GM21526 (cell line): ENCODE measurements around the gene RPUSD4.
"Not testable (repeated sequence)": the region's sequence is repeated elsewhere in the genome, so short reads cannot be mapped to it uniquely, and the experiment has no call there.

ENCODE experiments used
- ATAC-seq: cut with Tn5 transposase; IDR thresholded peaks from one replicate; pipeline ENCODE4 v1.9.1; 2021; ENCODE audit warnings: moderate library complexity; ENCODE audit not compliant: unreplicated experiment, low FRiP score

RPUSD4 gene

GRCh38 chr11:126211236-126212088 lies at the start of gene RPUSD4, which contains the start of gene FAM118B:
RPUSD4 (minus strand) TSS chr11:126211650; CDS start chr11:126211638, 12 bp downstream.
FAM118B (plus strand) TSS chr11:126211782; CDS start chr11:126235002, 23,220 bp downstream.
- ATAC-seq, result peak; percentile 91

- ATAC-seq, result no peak
These were observed 46.3 kb upstream of the RPUSD4 start for GRCh38 chr11:126257764-126258163.

- no peak for ATAC-seq
These were observed 45.7 kb upstream of the RPUSD4 start for GRCh38 chr11:126257144-126257543.

GRCh38 chr11:126256216-126256615 lies 44.8 kb upstream of the RPUSD4 start:
- no peak for ATAC-seq

GRCh38 chr11:126255507-126255906 lies 44.1 kb upstream of the RPUSD4 start:
- ATAC-seq, result not testable (repeated sequence)

GRCh38 chr11:126254819-126255218 lies 43.4 kb upstream of the RPUSD4 start:
- no peak for ATAC-seq

GRCh38 chr11:126253265-126253664 lies 41.8 kb upstream of the RPUSD4 start:
- ATAC-seq, result no peak

GRCh38 chr11:126246636-126247035 lies 35.2 kb upstream of the RPUSD4 start:
- no peak for ATAC-seq

GRCh38 chr11:126233391-126233790 lies 21.9 kb upstream of the RPUSD4 start:
- no peak for ATAC-seq

- no peak for ATAC-seq
These were observed 21.2 kb upstream of the RPUSD4 start for GRCh38 chr11:126232683-126233082.

- ATAC-seq, result no peak
These were observed 20.4 kb upstream of the RPUSD4 start for GRCh38 chr11:126231725-126232459.

GRCh38 chr11:126229858-126230540 lies 18.5 kb upstream of the RPUSD4 start:
- no peak for ATAC-seq

- ATAC-seq, result no peak
These were observed 15.1 kb upstream of the RPUSD4 start for GRCh38 chr11:126226334-126227084.

- no peak for ATAC-seq
These were observed 13.8 kb upstream of the RPUSD4 start for GRCh38 chr11:126225295-126225665.

GRCh38 chr11:126224647-126225294 lies 13.3 kb upstream of the RPUSD4 start:
- ATAC-seq, result no peak

GRCh38 chr11:126219547-126219946 lies 8.1 kb upstream of the RPUSD4 start:
- no peak for ATAC-seq

- no peak for ATAC-seq
These were observed 6.0 kb upstream of the RPUSD4 start for GRCh38 chr11:126217491-126217890.

- ATAC-seq, result no peak
These were observed 5.3 kb upstream of the RPUSD4 start for GRCh38 chr11:126216526-126217305.

- ATAC-seq, result no peak
These were observed 3.4 kb upstream of the RPUSD4 start for GRCh38 chr11:126214841-126215240.
